Measurements from ENCODE around the gene SELENBP1.
A peak's percentile ranks its signal among the peaks of the same experiment; 100 is the strongest.
"Not testable (repeated sequence)": the region's sequence is repeated elsewhere in the genome, so short reads cannot be mapped to it uniquely, and the experiment has no call there.

Gene SELENBP1

GRCh38 chr1:151377150-151377884, 4.8 kb upstream of the SELENBP1 start:
- DNase-seq = no peak

- DNase-seq = no peak
Observed at GRCh38 chr1:151373196-151373595, 691 bp upstream of the SELENBP1 start.

- no peak for DNase-seq
Observed at GRCh38 chr1:151371370-151372057, 991 bp downstream of the SELENBP1 start.

- no peak for DNase-seq
Observed at GRCh38 chr1:151370211-151370911, 2.1 kb downstream of the SELENBP1 start.

- DNase-seq = no peak
Observed at GRCh38 chr1:151369621-151370048, 2.9 kb downstream of the SELENBP1 start.

- no peak for DNase-seq
Observed at GRCh38 chr1:151369302-151369610, 3.2 kb downstream of the SELENBP1 start.

- no peak for DNase-seq
Observed at GRCh38 chr1:151368393-151369301, 3.9 kb downstream of the SELENBP1 start.

- DNase-seq = no peak
Observed at GRCh38 chr1:151367658-151368392, 4.7 kb downstream of the SELENBP1 start.

- no peak for DNase-seq
Observed at GRCh38 chr1:151364996-151365395, 7.5 kb downstream of the SELENBP1 start.

GRCh38 chr1:151362308-151363155, 10.0 kb downstream of the SELENBP1 start:
- no peak for DNase-seq

GRCh38 chr1:151361883-151362282, 10.6 kb downstream of the SELENBP1 start:
- DNase-seq = no peak

GRCh38 chr1:151356696-151357095, 15.8 kb downstream of the SELENBP1 start:
- DNase-seq = no peak

GRCh38 chr1:151352021-151352718, 20.3 kb downstream of the SELENBP1 start:
- no peak for DNase-seq

GRCh38 chr1:151350323-151350722, 22.2 kb downstream of the SELENBP1 start:
- DNase-seq = not testable (repeated sequence)

GRCh38 chr1:151347523-151348246, 24.8 kb downstream of the SELENBP1 start:
- DNase-seq = no peak

GRCh38 chr1:151346769-151347522, 25.6 kb downstream of the SELENBP1 start, which contains the start of gene RFX5:
Gene RFX5 (minus strand): TSS chr1:151347252. CDS start chr1:151346320, 932 bp downstream.
- peak; percentile 91 for DNase-seq

- DNase-seq = no peak
Observed at GRCh38 chr1:151346082-151346768, 26.3 kb downstream of the SELENBP1 start.

- no peak for DNase-seq
Observed at GRCh38 chr1:151344291-151344690, 28.2 kb downstream of the SELENBP1 start.
